AML-193 (cell line): ENCODE results near the gene TOMM34.

Experiments
- DNase-seq, 2 experiments: peaks; one replicate each; lab custom pipeline; 2025; lab: John Stamatoyannopoulos, UW

TOMM34 gene

GRCh38 chr20:44894959-44895358, 65.2 kb downstream of the TOMM34 start:
- DNase-seq: no peak
